Hematopoietic multipotent progenitor cell (in vitro differentiated cells): ENCODE results near the gene DUOXA1. TPM values are rescaled to one million over a fixed set of nuclear protein-coding genes. Genes with fewer than 3 reads are reported as not detected.

Experiments
- total RNA-seq: library from RNA; depleted of rRNA; stranded (reverse); fragments of >200 nt; gene quantifications from one replicate; pipeline ENCODE4 v1.2.3, GENCODE V29; 2012

The DUOXA1 gene
- total RNA-seq, 1 donor: under 0.01 TPM

Other genes starting within 250 kb of the DUOXA1 start
- not detected for gene TERB2, start 173.2 kb downstream of the DUOXA1 start, total RNA-seq
- 25.9 TPM for gene SORD, start 106.7 kb downstream of the DUOXA1 start, total RNA-seq
- under 0.01 TPM for gene DUOX2, start 15.7 kb downstream of the DUOXA1 start, total RNA-seq
- under 0.01 TPM for gene DUOXA2, start 15.6 kb downstream of the DUOXA1 start, total RNA-seq
- under 0.01 TPM for gene DUOX1, start 115 bp upstream of the DUOXA1 start, total RNA-seq
- gene SHF, start 58.1 kb upstream of the DUOXA1 start, total RNA-seq: 24.5 TPM
- gene SLC28A2, start 122.4 kb upstream of the DUOXA1 start, total RNA-seq: not detected
- gene GATM, start 248.7 kb upstream of the DUOXA1 start, total RNA-seq: 23.2 TPM